Peyer's patch (tissue), 4 donors: ENCODE measurements around the gene AGBL3.

Experiments used
- CTCF ChIP-seq, 6 experiments: fragments of 450-650 bp in 4 of 6; fragments of 200-600 bp in 2 of 6; sonication (generic) in 1 of 6; IDR thresholded peaks; one replicate each; pipeline ENCODE4 v1.5.1; 2017 to 2019; ENCODE audit warnings: antibody characterized with exemption in 6 of 6, mild to moderate bottlenecking in 3 of 6, moderate library complexity in 1 of 6
- POLR2A ChIP-seq, 2 donors: fragments of 450-650 bp; IDR thresholded peaks; one replicate each; pipeline ENCODE4 v1.5.1; 2017; ENCODE audit warnings: antibody characterized with exemption in 2 of 2, mild to moderate bottlenecking in 2 of 2, moderate library complexity in 2 of 2

- TF ChIP-seq CTCF (IDR thresholded peaks at IDR 0.05) (no peak), POLR2A (IDR thresholded peaks at IDR 0.05) (no peak)
These were observed 40.0 kb upstream of the AGBL3 start for GRCh38 chr7:134946260-134946659.
